GM23338 (cell line): Measurements from ENCODE around the gene MIA. TPM values are rescaled to one million over a fixed set of nuclear protein-coding genes. Genes with fewer than 3 reads are reported as not detected.

ENCODE experiments used
- ATAC-seq: fragments of 200-7000 bp; cut with Tn5 transposase; 3 replicates; pipeline ENCODE4 v1.9.1; 2020
- DNase-seq: peaks from one replicate; pipeline ENCODE4 v3.0.0-alpha.2; 2015; ENCODE audit warnings: low spot score
- H2AFZ ChIP-seq: fragments of 200-600 bp; sonication (generic); 2 replicates; pipeline ENCODE4 v1.8.0; 2016; ENCODE audit warnings: antibody characterized with exemption, mild to moderate bottlenecking, moderate library complexity
- H3F3A ChIP-seq: fragments of 200-600 bp; sonication (generic); replicated peaks from 2 replicates; pipeline ENCODE4 v1.8.0; 2017; ENCODE audit warnings: antibody characterized with exemption, mixed run types, low read depth
- H3K27ac ChIP-seq: fragments of 200-600 bp; sonication (generic); 2 replicates; pipeline ENCODE4 v1.6.1; 2016; ENCODE audit warnings: low read depth
- H3K27me3 ChIP-seq: fragments of 200-600 bp; sonication (generic); 2 replicates; pipeline ENCODE4 v1.8.0; 2016; ENCODE audit warnings: mild to moderate bottlenecking, mixed run types, moderate library complexity; ENCODE audit not compliant: insufficient read depth
- H3K36me3 ChIP-seq: fragments of 200-600 bp; sonication (generic); 2 replicates; pipeline ENCODE4 v1.8.0; 2016; ENCODE audit warnings: mild to moderate bottlenecking; ENCODE audit not compliant: insufficient read depth
- H3K4me1 ChIP-seq: fragments of 200-600 bp; sonication (generic); 2 replicates; pipeline ENCODE4 v1.8.0; 2016; ENCODE audit warnings: mild to moderate bottlenecking, moderate library complexity; ENCODE audit not compliant: insufficient read depth
- H3K4me2 ChIP-seq: fragments of 200-600 bp; sonication (generic); 2 replicates; pipeline ENCODE4 v1.7.1; 2017; ENCODE audit warnings: mixed run types
- H3K4me3 ChIP-seq: fragments of 200-600 bp; sonication (generic); 2 replicates; pipeline ENCODE4 v1.6.1; 2016; ENCODE audit warnings: mixed run types
- H3K79me2 ChIP-seq: fragments of 200-600 bp; sonication (generic); replicated peaks from 2 replicates; pipeline ENCODE4 v1.8.0; 2017; ENCODE audit warnings: mild to moderate bottlenecking; ENCODE audit not compliant: insufficient read depth
- H3K9me2 ChIP-seq: fragments of 200-600 bp; sonication (generic); 2 replicates; pipeline ENCODE4 v1.8.0; 2017; ENCODE audit not compliant: insufficient read depth
- H4K20me1 ChIP-seq: fragments of 200-600 bp; sonication (generic); replicated peaks from 2 replicates; pipeline ENCODE4 v1.8.0; 2017; ENCODE audit warnings: mild to moderate bottlenecking; ENCODE audit not compliant: insufficient read depth
- H3K27ac Mint-ChIP-seq: 2 replicates; pipeline ENCODE4 v1.8.0; 2020; ENCODE audit warnings: inconsistent platforms, mild to moderate bottlenecking, moderate library complexity, mixed read lengths
- H3K27me3 Mint-ChIP-seq: 3 replicates; pipeline ENCODE4 v1.8.0; 2022; ENCODE audit warnings: low read depth, mild to moderate bottlenecking, moderate library complexity, mixed read lengths, inconsistent platforms; ENCODE audit not compliant: insufficient read depth, poor library complexity
- H3K36me3 Mint-ChIP-seq: 3 replicates; pipeline ENCODE4 v1.8.0; 2021; ENCODE audit warnings: low read depth, mild to moderate bottlenecking, inconsistent platforms, moderate library complexity, mixed read lengths
- H3K4me1 Mint-ChIP-seq: 3 replicates; pipeline ENCODE4 v1.8.0; 2020; ENCODE audit warnings: mild to moderate bottlenecking, inconsistent platforms, mixed read lengths
- H3K4me3 Mint-ChIP-seq: 3 replicates; pipeline ENCODE4 v1.8.0; 2021; ENCODE audit warnings: moderate library complexity, mild to moderate bottlenecking, inconsistent platforms, mixed read lengths
- H3K9me3 Mint-ChIP-seq: 3 replicates; pipeline ENCODE4 v1.8.0; 2020; ENCODE audit warnings: moderate library complexity, mild to moderate bottlenecking, inconsistent platforms, mixed read lengths
- CREB1 ChIP-seq: fragments of 250-450 bp; sonication (Bioruptor Pico); IDR thresholded peaks from 2 replicates; pipeline ENCODE4 v1.5.0; 2020; ENCODE audit warnings: low read depth, mild to moderate bottlenecking, moderate library complexity
- CTCF ChIP-seq, 2 experiments: fragments of 200-600 bp in 1 of 2; sonication (generic) in 1 of 2; conservative IDR thresholded peaks; 2 replicates each; pipeline versions ENCODE4 v1.5.1 to v1.6.1; 2016 to 2017; ENCODE audit warnings: antibody characterized with exemption in 2 of 2, low read depth in 2 of 2, mild to moderate bottlenecking in 2 of 2, moderate library complexity in 1 of 2
- ETS1 ChIP-seq: IDR thresholded peaks from 2 replicates; pipeline ENCODE4 v1.6.1; 2016; ENCODE audit warnings: antibody characterized with exemption
- EZH2 ChIP-seq: fragments of 200-600 bp; sonication (generic); IDR thresholded peaks from one replicate; pipeline ENCODE4 v1.8.0; 2017; ENCODE audit warnings: antibody characterized with exemption, mild to moderate bottlenecking, low read depth; ENCODE audit not compliant: unreplicated experiment
- EZH2phosphoT487 ChIP-seq: fragments of 200-600 bp; sonication (generic); IDR thresholded peaks from one replicate; pipeline ENCODE4 v1.8.1; 2018; ENCODE audit warnings: antibody characterized with exemption; ENCODE audit not compliant: unreplicated experiment
- JUNB ChIP-seq: IDR thresholded peaks from one replicate; pipeline ENCODE4 v1.6.1; 2016; ENCODE audit warnings: antibody characterized with exemption; ENCODE audit not compliant: unreplicated experiment
- NANOG ChIP-seq: IDR thresholded peaks from 2 replicates; pipeline ENCODE4 v1.6.1; 2016; ENCODE audit warnings: antibody characterized with exemption, borderline replicate concordance
- POLR2AphosphoS5 ChIP-seq: IDR thresholded peaks from 2 replicates; pipeline ENCODE4 v1.6.1; 2016; ENCODE audit warnings: antibody characterized with exemption, low read depth
- REST ChIP-seq: IDR thresholded peaks from one replicate; pipeline ENCODE4 v1.6.1; 2018; ENCODE audit warnings: antibody characterized with exemption; ENCODE audit not compliant: unreplicated experiment
- STAT1 ChIP-seq: IDR thresholded peaks from one replicate; pipeline ENCODE4 v1.6.1; 2016; ENCODE audit warnings: antibody characterized with exemption; ENCODE audit not compliant: unreplicated experiment
- ZNF114 ChIP-seq: fragments of 250-450 bp; sonication (Bioruptor Pico); IDR thresholded peaks from 2 replicates; pipeline ENCODE4 v1.5.0; 2020; ENCODE audit warnings: mild to moderate bottlenecking, moderate library complexity
- ZNF331 ChIP-seq: fragments of 250-450 bp; sonication (Bioruptor Pico); IDR thresholded peaks from 2 replicates; pipeline ENCODE4 v1.5.0; 2020; ENCODE audit warnings: low read depth, mild to moderate bottlenecking, moderate library complexity
- ZNF462 ChIP-seq: fragments of 250-450 bp; sonication (Bioruptor Pico); IDR thresholded peaks from 2 replicates; pipeline ENCODE4 v1.5.0; 2020; ENCODE audit warnings: mild to moderate bottlenecking, moderate library complexity
- polyA plus RNA-seq: library from polyadenylated mRNA; unstranded; fragments of >200 nt; fragmentation: Nextera tagmentation; extraction: Ambion mirVana; gene quantifications from 2 replicates; pipeline ENCODE4 v1.2.1, GENCODE V29; 2016
- total RNA-seq: library from RNA; depleted of rRNA; stranded (reverse); fragments of >200 nt; shearing (Covaris generic); gene quantifications from 2 replicates; pipeline ENCODE4 v1.2.3, GENCODE V29; 2014

MIA gene
- total and polyA plus RNA-seq, 2 experiments from 2014 or later: not detected

- H3F3A ChIP-seq: peaks cover 60% of the 10 kb centered on the region
- peaks cover 73% of the 10 kb centered on the region for H4K20me1 ChIP-seq
- H3K4me2 ChIP-seq: no peak overlapping the region
- peaks cover 95% of the 10 kb centered on the region for H3K36me3 Mint-ChIP-seq
- no peaks in the 10 kb centered on the region for H3K27me3 ChIP-seq
- no peak for DNase-seq
- peaks cover 78% of the 10 kb centered on the region for H3K36me3 ChIP-seq
- no peak overlapping the region for H2AFZ ChIP-seq
- no peak for ATAC-seq
- H3K4me3 Mint-ChIP-seq: no peak overlapping the region
- H3K4me1 Mint-ChIP-seq: peaks cover 11% of the 10 kb centered on the region
- no peaks in the 10 kb centered on the region for H3K9me3 Mint-ChIP-seq
- peaks cover 5% of the 10 kb centered on the region; the same call in 1 of the 2 replicates for H3K4me1 ChIP-seq
- no peak overlapping the region for H3K4me3 ChIP-seq
- H3K27ac ChIP-seq: no peak overlapping the region
- H3K79me2 ChIP-seq: peaks cover 63% of the 10 kb centered on the region
- no peaks in the 10 kb centered on the region for H3K9me2 ChIP-seq
- H3K27ac Mint-ChIP-seq: no peak overlapping the region
- H3K27me3 Mint-ChIP-seq: peaks cover under 1% of the 10 kb centered on the region
- TF ChIP-seq REST: no peak
- TF ChIP-seq EZH2phosphoT487: no peak
- no peak for TF ChIP-seq EZH2
- no peak for TF ChIP-seq ZNF114 (CRISPR knock-in tag)
- TF ChIP-seq STAT1: no peak
- TF ChIP-seq ZNF331 (CRISPR knock-in tag): no peak
- TF ChIP-seq CTCF (conservative IDR thresholded peaks at IDR 0.05; ENCODE audit: low read depth in 2 of 2): no peak
- TF ChIP-seq ETS1: no peak
- TF ChIP-seq ZNF462 (CRISPR knock-in tag): no peak
- no peak for TF ChIP-seq CREB1 (CRISPR knock-in tag)
- no peak for TF ChIP-seq JUNB
- TF ChIP-seq POLR2AphosphoS5: no peak
- TF ChIP-seq NANOG: no peak
Observed at GRCh38 chr19:40759352-40759751, 16.0 kb upstream of the MIA start.
